ENCODE data around the gene FCHO1.

FCHO1 gene

DNA sequence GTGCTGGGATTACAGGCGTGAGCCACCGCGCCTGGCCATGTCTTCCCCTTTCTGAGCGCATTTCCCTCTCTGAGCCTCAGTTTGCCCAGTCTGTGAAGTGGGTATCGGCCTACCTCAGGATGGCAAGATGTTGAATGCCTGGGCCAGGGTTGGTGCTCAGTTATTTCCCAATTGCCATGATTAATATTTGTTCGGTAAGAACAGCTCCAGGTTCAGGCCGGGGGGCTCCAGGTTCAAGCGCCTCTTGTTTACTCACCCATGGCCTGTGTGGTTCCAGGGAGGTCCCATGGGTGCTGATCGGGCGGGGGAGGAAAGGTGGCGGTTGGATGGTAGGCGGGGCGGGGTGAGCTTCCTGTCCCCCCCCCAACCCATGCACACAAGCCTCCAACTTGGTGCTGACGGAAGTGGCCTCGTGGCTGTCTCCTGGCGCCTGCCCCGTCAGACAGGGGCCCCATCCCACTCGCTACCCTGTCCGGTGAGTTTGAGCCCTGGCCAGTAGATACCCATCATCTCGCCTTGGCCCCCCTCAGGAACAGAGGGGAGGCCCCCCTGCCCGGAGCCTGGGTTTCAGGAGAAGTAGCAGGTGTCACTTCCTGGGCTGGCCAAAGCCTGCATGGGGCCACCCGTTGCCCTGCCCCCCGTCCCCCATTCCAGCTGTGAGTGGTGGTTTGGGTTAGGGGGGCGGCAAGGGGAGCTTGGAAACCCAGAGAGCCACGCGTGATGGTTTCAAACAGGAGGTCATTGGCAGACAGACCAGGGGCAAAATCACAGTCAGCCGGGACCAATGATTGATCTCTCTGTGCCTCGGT, at the start of gene FCHO1:
Gene FCHO1 (plus strand): TSS at position 375 of the 809 bp plus-strand sequence. CDS start 3,688 bp downstream, outside the sequence.
- DNase-seq (ENCODE audit: low read depth) = peak; percentile 79

DNA sequence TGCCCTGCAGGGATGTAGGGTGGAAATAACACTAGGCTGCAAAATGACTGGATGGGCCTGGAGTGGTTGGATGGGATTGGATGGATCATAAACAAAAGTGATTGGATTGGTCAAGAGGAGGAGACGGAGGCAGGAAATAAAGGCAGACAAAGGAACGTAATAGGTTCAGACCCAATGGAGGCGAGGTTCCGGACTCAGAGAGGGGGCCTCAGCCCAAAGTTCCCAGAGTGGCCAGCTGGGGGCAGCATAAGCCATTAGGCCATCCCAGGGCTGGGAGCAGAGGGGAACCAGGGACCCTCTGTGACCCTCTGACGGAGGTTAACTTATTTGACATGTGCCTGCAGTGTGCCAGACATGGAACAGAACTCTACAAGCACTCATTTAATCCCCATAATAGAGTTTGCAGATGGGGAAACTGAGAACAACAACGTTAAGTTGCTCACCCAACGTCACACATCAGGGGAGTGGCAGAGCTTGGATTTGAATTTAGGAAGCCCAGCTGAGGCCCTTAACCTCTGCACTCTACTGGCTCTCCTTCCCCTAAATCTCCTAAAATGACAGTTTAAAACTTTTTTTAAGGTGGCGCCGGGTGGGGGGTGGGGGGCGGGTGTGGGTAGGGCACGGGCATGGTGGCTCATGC, 47.3 kb upstream of the FCHO1 start:
- DNase-seq (ENCODE audit: low read depth) = peak; percentile 50

GRCh38 chr19:17706750-17707181, 44.5 kb upstream of the FCHO1 start:
- DNase-seq (ENCODE audit: low read depth) = no peak

- no peak for DNase-seq (ENCODE audit: low read depth)
Measured at GRCh38 chr19:17711851-17712250, 39.4 kb upstream of the FCHO1 start.

GRCh38 chr19:17716309-17716929, 34.9 kb upstream of the FCHO1 start:
- no peak for DNase-seq (ENCODE audit: low read depth)

DNA sequence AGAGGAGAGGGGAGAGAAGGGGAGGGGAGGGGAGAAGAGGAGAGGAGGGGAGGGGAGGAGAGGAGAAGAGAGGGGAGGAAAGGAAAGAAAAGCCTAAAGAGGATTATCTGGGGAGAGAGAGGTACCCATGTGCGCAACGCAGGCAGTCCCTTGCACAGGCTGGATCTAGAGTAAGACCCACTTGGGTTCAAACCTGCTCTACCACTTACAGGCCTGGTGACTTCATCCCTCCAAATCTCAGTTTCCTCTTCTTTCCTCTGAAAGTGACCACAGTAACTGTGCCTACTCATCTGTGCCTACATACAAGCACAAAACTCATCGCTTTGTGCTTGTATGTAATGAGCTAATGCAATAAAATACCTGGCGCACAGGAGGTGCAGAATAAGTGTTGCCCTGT, 32.7 kb upstream of the FCHO1 start:
- DNase-seq (ENCODE audit: low read depth) = no peak

DNA sequence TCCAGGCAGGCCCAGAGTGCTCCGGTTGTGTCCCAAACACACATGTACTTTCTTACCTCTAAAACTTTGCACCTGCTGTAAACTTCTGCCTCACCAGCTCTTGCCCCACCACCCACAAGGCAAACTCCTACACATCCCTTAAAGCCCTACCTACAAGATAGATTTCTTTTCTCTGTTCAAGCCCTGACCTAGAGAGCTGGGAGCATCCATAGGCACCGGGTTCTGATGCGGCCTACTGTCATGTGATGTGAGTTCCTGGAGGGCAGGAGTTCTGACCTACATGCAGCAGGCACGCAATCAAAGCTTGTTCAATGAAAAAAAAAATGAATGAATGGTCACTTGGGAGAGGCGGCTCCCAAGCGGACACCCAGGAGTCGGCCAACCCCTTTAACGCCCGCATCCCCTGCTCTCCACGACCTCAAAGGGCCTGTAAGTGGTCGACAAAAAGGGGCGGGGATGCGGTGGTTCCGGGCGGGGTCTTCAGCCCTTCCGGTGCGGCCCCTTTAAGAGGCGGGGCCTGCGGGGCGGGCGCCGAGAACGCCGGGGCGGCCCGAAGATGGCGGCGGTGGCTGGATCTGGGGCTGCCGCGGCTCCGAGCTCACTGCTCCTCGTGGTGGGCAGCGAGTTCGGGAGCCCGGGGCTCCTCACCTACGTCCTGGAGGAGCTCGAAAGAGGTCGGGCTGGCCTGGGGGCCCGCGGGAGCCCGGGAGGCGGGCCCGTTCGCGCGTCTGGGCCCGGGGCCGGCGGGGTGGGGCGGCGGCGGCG, 32.1 kb upstream of the FCHO1 start, which contains the start of gene MAP1S:
Gene MAP1S (plus strand): TSS at position 534 of the 765 bp plus-strand sequence. CDS start 23 bp downstream, at position 557.
- peak; percentile 60 for DNase-seq (ENCODE audit: low read depth)

DNA sequence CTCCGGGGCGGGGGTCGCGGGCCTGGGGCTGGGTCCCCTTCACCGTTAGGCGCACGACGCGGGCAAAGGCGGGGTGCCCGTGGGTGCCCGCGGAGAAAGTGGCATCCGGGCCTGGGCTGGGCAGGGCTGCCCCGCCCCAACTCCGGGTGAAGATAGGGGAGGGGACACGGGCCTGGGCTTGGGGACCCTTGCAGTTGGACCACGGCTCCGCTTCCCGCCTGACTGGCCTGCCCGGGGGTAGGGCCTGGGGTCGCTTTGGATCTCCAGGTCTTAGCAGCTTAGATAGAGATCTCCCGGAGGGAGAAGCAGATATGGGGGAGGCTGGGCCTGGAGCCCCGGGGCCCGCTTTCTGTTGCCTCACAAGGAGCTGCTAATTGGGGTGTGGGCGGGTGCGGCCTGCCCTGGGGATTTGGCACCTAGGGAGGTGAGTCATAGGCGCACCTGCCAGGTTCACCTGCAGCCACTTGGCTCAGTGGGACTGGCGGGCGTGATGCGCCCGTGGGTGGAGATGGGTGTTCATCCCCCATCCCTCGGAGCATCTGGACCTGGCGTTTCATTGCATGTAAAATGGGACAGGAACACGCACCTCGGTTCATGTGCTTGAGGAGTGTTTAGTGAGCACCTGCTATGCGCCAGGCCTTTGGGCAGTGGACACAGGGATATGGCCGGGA, 31.4 kb upstream of the FCHO1 start:
- DNase-seq (ENCODE audit: low read depth) = peak; percentile 20

- no peak for DNase-seq (ENCODE audit: low read depth)
Measured at GRCh38 chr19:17720440-17720839, 30.8 kb upstream of the FCHO1 start.

GRCh38 chr19:17721111-17721628, 30.1 kb upstream of the FCHO1 start:
- no peak for DNase-seq (ENCODE audit: low read depth)

GRCh38 chr19:17721821-17722220, 29.5 kb upstream of the FCHO1 start:
- no peak for DNase-seq (ENCODE audit: low read depth)

DNA sequence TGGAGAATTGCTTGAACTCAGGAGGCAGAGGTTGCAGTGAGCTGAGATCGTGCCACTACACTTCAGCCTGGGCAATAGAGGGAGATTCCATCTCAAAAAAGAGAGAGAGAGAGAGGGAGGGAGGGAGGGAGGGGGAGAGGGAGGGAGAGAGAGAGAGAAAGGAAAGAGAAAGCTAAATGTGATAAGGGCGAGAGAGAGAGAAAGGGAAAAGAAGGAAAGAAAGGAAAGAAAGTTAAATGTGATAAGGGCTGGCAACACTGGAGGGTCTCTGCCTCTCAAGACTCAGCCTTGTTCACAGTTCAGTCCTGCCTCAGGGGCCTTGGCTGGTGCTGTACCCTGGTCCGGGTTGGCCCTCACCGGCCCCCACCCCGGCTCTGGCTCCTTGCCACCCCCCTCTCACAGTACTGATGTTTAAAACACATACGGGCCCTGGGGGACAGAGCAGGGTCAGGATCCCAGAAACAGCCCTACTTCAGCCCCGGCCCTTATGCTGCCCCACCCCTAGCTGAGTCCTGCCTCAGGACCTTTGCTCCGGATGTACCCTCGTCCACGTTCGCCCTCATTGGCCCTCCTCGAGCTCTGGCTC, 28.5 kb upstream of the FCHO1 start:
- DNase-seq (ENCODE audit: low read depth) = no peak

DNA sequence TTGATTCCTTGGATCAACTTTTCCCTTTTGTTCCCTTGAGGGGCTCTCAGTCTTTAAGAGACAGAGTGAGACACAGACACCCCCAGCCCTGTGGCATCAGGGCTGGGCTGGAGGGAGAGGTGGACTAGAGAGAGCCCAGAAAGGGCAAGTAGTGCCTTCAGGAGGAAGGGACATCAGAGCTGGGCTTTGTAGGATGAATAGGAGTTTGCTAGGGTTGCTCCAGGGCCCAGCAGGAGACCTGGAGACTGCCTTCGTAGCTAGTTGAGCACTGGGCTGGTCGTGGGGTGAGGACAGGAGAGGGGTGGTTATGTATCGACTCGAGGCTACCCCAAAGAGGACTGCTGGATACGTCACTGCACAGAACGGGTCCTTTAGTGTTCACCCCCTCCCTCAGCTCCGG, 26.6 kb upstream of the FCHO1 start:
- DNase-seq (ENCODE audit: low read depth) = no peak

DNA sequence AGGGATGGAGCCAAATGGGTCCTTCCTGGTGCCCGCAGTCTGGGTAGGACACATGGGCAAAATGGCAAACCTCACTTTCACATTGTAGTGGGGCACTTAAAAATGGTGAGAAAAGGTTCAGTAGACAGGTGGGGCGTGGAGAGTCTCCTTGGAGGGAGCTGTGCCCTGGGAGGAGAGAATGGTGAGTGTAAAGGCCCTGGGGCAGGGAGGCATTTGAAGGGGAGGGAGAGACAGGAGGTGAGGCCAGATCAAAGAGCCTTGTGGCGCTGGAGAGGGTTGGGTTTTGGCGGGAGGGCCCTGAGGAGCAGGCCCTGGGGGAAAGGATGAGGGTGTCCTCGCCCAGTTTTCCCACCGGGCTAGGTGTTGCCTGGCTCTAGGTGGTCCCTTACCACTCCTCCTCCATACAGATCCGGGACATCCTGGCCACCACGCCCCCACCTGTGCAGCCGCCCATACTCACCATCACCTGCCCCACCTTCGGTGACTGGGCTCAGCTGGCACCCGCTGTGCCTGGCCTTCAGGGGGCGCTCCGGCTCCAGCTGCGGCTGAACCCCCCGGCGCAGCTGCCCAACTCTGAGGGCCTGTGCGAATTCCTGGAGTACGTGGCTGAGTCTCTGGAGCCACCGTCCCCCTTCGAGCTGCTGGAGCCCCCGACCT, 25.7 kb upstream of the FCHO1 start:
- DNase-seq (ENCODE audit: low read depth) = no peak

DNA sequence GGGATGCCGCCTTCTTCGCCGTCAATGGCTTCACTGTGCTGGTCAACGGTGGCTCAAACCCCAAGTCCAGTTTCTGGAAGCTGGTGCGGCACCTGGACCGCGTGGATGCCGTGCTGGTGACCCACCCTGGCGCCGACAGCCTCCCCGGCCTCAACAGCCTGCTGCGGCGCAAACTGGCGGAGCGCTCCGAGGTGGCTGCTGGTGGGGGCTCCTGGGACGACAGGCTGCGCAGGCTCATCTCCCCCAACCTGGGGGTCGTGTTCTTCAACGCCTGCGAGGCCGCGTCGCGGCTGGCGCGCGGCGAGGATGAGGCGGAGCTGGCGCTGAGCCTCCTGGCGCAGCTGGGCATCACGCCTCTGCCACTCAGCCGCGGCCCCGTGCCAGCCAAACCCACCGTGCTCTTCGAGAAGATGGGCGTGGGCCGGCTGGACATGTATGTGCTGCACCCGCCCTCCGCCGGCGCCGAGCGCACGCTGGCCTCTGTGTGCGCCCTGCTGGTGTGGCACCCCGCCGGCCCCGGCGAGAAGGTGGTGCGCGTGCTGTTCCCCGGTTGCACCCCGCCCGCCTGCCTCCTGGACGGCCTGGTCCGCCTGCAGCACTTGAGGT, 25.0 kb upstream of the FCHO1 start:
- DNase-seq (ENCODE audit: low read depth) = no peak

DNA sequence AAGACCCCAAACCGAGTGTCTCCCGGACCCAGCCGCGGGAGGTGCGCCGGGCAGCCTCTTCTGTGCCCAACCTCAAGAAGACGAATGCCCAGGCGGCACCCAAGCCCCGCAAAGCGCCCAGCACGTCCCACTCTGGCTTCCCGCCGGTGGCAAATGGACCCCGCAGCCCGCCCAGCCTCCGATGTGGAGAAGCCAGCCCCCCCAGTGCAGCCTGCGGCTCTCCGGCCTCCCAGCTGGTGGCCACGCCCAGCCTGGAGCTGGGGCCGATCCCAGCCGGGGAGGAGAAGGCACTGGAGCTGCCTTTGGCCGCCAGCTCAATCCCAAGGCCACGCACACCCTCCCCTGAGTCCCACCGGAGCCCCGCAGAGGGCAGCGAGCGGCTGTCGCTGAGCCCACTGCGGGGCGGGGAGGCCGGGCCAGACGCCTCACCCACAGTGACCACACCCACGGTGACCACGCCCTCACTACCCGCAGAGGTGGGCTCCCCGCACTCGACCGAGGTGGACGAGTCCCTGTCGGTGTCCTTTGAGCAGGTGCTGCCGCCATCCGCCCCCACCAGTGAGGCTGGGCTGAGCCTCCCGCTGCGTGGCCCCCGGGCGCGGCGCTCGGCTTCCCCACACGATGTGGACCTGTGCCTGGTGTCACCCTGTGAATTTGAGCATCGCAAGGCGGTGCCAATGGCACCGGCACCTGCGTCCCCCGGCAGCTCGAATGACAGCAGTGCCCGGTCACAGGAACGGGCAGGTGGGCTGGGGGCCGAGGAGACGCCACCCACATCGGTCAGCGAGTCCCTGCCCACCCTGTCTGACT, 24.1 kb upstream of the FCHO1 start:
- DNase-seq (ENCODE audit: low read depth) = no peak

GRCh38 chr19:17727843-17728242, 23.4 kb upstream of the FCHO1 start:
- DNase-seq (ENCODE audit: low read depth) = no peak

DNA sequence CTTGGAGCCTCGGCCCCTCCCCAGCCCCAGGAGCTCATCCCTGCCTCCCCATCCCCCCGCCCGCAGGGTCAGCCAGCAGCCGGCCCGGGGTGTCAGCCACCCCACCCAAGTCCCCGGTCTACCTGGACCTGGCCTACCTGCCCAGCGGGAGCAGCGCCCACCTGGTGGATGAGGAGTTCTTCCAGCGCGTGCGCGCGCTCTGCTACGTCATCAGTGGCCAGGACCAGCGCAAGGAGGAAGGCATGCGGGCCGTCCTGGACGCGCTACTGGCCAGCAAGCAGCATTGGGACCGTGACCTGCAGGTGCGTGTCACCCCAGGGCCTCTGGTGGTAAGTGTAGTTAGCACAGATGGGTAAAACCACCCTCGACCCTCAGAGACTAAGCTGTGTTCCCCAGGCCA, 18.1 kb upstream of the FCHO1 start:
- DNase-seq (ENCODE audit: low read depth) = no peak

GRCh38 chr19:17734146-17734545, 17.1 kb upstream of the FCHO1 start:
- no peak for DNase-seq (ENCODE audit: low read depth)

Measured in stimulated activated CD8-positive, alpha-beta memory T cell treated with anti-CD3 and anti-CD28 coated beads, Interleukin-4, amount 100 ng/mL, for 24 hours (primary cell).